ENCODE data around the gene AFAP1L2. TPM values are rescaled to one million over a fixed set of nuclear protein-coding genes. Genes with fewer than 3 reads are reported as not detected.
A peak's percentile ranks its signal among the peaks of the same experiment; 100 is the strongest.

AFAP1L2 gene
- total RNA-seq, 1 experiment from 2014 or later = 170 TPM

DNA sequence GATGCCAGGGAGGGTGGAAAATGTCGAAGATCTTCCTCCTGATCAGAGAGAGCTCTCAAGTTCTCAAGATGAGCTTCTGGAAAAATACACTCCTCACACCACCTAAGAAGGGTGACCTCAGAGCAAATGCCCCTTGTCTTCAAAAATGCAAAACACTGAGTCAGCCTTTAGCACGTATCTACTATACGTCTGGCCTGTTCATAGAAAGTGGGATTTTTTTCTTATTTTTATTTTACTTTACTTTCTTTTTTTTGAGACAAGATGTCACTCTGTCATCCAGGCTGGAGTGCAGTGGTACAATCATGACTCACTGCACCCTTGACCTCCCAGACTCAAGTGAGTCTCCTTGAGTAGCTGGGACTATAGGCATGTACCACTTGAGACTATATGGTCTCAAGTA is 57.1 kb downstream of the AFAP1L2 start:
- ATAC-seq = peak; percentile 30; the same call in 1 of the 2 replicates
- CTCF ChIA-PET = no interaction called here
- no TSS peak for BruUV-seq (replicated peaks)

GRCh38 chr10:114346176-114347031 is 57.9 kb downstream of the AFAP1L2 start:
- peak overlapping the region; percentile 25; the same call in 1 of the 2 replicates for H3K27ac ChIP-seq (ENCODE audit: low read length)
- TF ChIP-seq REST (IDR thresholded peaks at IDR 0.05; ENCODE audit: insufficient read depth in 1 of 2, low read depth in 2 of 2, low read length in 1 of 2) (no peak), POLR2AphosphoS5 (IDR thresholded peaks at IDR 0.05; ENCODE audit: low read depth, low read length) (no peak), SIN3A (IDR thresholded peaks at IDR 0.05; ENCODE audit: borderline replicate concordance, insufficient read depth, low read depth, low read length) (no peak), TCF7L2 (IDR thresholded peaks at IDR 0.05; ENCODE audit: low read depth, low read length) (no peak)
- TF ChIP-seq, protein P1, sequence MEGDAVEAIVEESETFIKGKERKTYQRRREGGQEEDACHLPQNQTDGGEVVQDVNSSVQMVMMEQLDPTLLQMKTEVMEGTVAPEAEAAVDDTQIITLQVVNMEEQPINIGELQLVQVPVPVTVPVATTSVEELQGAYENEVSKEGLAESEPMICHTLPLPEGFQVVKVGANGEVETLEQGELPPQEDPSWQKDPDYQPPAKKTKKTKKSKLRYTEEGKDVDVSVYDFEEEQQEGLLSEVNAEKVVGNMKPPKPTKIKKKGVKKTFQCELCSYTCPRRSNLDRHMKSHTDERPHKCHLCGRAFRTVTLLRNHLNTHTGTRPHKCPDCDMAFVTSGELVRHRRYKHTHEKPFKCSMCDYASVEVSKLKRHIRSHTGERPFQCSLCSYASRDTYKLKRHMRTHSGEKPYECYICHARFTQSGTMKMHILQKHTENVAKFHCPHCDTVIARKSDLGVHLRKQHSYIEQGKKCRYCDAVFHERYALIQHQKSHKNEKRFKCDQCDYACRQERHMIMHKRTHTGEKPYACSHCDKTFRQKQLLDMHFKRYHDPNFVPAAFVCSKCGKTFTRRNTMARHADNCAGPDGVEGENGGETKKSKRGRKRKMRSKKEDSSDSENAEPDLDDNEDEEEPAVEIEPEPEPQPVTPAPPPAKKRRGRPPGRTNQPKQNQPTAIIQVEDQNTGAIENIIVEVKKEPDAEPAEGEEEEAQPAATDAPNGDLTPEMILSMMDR (IDR thresholded peaks at IDR 0.05) = no peak
- ATAC-seq = no peak
- CTCF ChIA-PET = no interaction called here
- H3K27me3 ChIP-seq (ENCODE audit: control insufficient read depth, insufficient read depth, low read length) = no peaks in the 10 kb centered on the region
- POLR2A ChIA-PET = no interaction called here
- no peaks in the 10 kb centered on the region for H3K36me3 ChIP-seq (ENCODE audit: control insufficient read depth, insufficient read depth, low read length)
- no peak overlapping the region for H3K4me3 ChIP-seq (ENCODE audit: low read depth in 2 of 2, low read length in 2 of 2)
- H3K9me3 ChIP-seq (ENCODE audit: control insufficient read depth, insufficient read depth, low read depth, low read length) = no peaks in the 10 kb centered on the region
- intact Hi-C loops (cut with micrococcal nuclease; ENCODE audit: unreplicated experiment) = no loop called here
- H3K4me1 ChIP-seq (ENCODE audit: control insufficient read depth, insufficient read depth, low read length) = peaks cover 58% of the 10 kb centered on the region
- BruUV-seq (replicated peaks) = no TSS peak
- in situ Hi-C loops (cut with HindIII; ENCODE audit: low pct_unique_long_range_greater_than_20kb, low sequenced_read_pairs) = no loop called here
- no peak for DNase-seq (ENCODE audit: low read depth, low spot score)

More for the DNA sequence above, 57.1 kb downstream of the AFAP1L2 start:
- intact Hi-C loops (cut with micrococcal nuclease; ENCODE audit: unreplicated experiment) = no loop called here
- Histone ChIP-seq H3K36me3 (ENCODE audit: control insufficient read depth, insufficient read depth, low read length) (no peaks in the 10 kb centered on the region), H3K4me1 (ENCODE audit: control insufficient read depth, insufficient read depth, low read length) (peaks cover 58% of the 10 kb centered on the region), H3K4me3 (ENCODE audit: low read depth in 2 of 2, low read length in 2 of 2) (no peak overlapping the region), H3K27me3 (ENCODE audit: control insufficient read depth, insufficient read depth, low read length) (no peaks in the 10 kb centered on the region), H3K27ac (ENCODE audit: low read length) (0 out of 2 replicates have a peak overlapping the region, but pooled peaks have one; percentile 15), H3K9me3 (ENCODE audit: control insufficient read depth, insufficient read depth, low read depth, low read length) (no peaks in the 10 kb centered on the region)
- POLR2A ChIA-PET = interaction anchor here (0.6 kb wide), 1 partner anchor 111 kb away, joined by 4 read pairs; no protein-coding TSS in a partner anchor
- TF ChIP-seq POLR2AphosphoS5 (IDR thresholded peaks at IDR 0.05; ENCODE audit: low read depth, low read length) (no peak), SIN3A (IDR thresholded peaks at IDR 0.05; ENCODE audit: borderline replicate concordance, insufficient read depth, low read depth, low read length) (no peak), TCF7L2 (IDR thresholded peaks at IDR 0.05; ENCODE audit: low read depth, low read length) (no peak), REST (IDR thresholded peaks at IDR 0.05; ENCODE audit: insufficient read depth in 1 of 2, low read depth in 2 of 2, low read length in 1 of 2) (no peak)
- TF ChIP-seq, protein P1 (IDR thresholded peaks at IDR 0.05) = no peak
- no peak for DNase-seq (ENCODE audit: low read depth, low spot score)
- in situ Hi-C loops (cut with HindIII; ENCODE audit: low pct_unique_long_range_greater_than_20kb, low sequenced_read_pairs) = no loop called here

All from Panc1 (cell line).